Mesenchymal stem cell (in vitro differentiated cells and primary cell): ENCODE data around the gene CLCN4.

Experiments
- DNase-seq: peaks from one replicate; pipeline ENCODE4 v3.0.0-alpha.2; 2013
- H2AFZ ChIP-seq: one replicate; pipeline ENCODE4 v1.6.1; 2013; ENCODE audit warnings: low read depth, mild to moderate bottlenecking, control low read depth, inconsistent platforms, low read length, moderate library complexity
- H2AK5ac ChIP-seq: 2 replicates; pipeline ENCODE4 v1.6.1; 2013; ENCODE audit warnings: low read length, moderate library complexity, mild to moderate bottlenecking, inconsistent platforms; ENCODE audit not compliant: severe bottlenecking
- H2BK120ac ChIP-seq: one replicate; pipeline ENCODE4 v1.6.1; 2013; ENCODE audit warnings: low read depth, mild to moderate bottlenecking, inconsistent platforms, low read length, moderate library complexity
- H2BK12ac ChIP-seq, 2 experiments: one replicate each; pipeline ENCODE4 v1.6.1; 2013; ENCODE audit warnings: inconsistent platforms in 2 of 2, low read length in 2 of 2, mild to moderate bottlenecking in 2 of 2, moderate library complexity in 2 of 2, control low read depth in 1 of 2
- H2BK15ac ChIP-seq: one replicate; pipeline ENCODE4 v1.6.1; 2013; ENCODE audit warnings: mild to moderate bottlenecking, low read depth, inconsistent platforms; ENCODE audit not compliant: poor library complexity, severe bottlenecking
- H2BK5ac ChIP-seq: 2 replicates; pipeline ENCODE4 v1.6.1; 2013; ENCODE audit warnings: low read depth, mild to moderate bottlenecking, low read length, control low read depth, inconsistent platforms; ENCODE audit not compliant: poor library complexity, severe bottlenecking
- H3K14ac ChIP-seq, 2 experiments: one replicate each; pipeline ENCODE4 v1.6.1; 2013; ENCODE audit warnings: inconsistent platforms in 2 of 2, low read length in 2 of 2, control low read depth in 1 of 2, mild to moderate bottlenecking in 1 of 2, moderate library complexity in 1 of 2
- H3K18ac ChIP-seq, 2 experiments: one replicate each; pipeline ENCODE4 v1.6.1; 2013; ENCODE audit warnings: inconsistent platforms in 2 of 2, low read length in 2 of 2, control low read depth in 1 of 2, low read depth in 1 of 2, mild to moderate bottlenecking in 1 of 2
- H3K23ac ChIP-seq, 2 experiments: one replicate each; pipeline ENCODE4 v1.6.1; 2013; ENCODE audit warnings: inconsistent platforms in 2 of 2, low read length in 2 of 2, mild to moderate bottlenecking in 2 of 2, moderate library complexity in 2 of 2, control low read depth in 1 of 2
- H3K27ac ChIP-seq: 2 replicates; pipeline ENCODE4 v1.5.1; 2013; ENCODE audit warnings: mild to moderate bottlenecking, moderate library complexity, low read length, control low read depth, inconsistent platforms; ENCODE audit not compliant: poor library complexity, severe bottlenecking
- H3K27me3 ChIP-seq, 2 experiments: 2 replicates each; pipeline versions ENCODE4 v1.6.1 to v1.7.0; 2013; ENCODE audit warnings: low read length in 2 of 2, mild to moderate bottlenecking in 2 of 2, moderate library complexity in 2 of 2, control low read depth in 1 of 2, inconsistent platforms in 1 of 2; ENCODE audit not compliant: control insufficient read depth in 1 of 2, insufficient read depth in 1 of 2
- H3K36me3 ChIP-seq, 2 experiments: 2 replicates each; pipeline versions ENCODE4 v1.6.1 to v1.7.0; 2013; ENCODE audit warnings: low read length in 2 of 2, control low read depth in 1 of 2, inconsistent platforms in 1 of 2, low read depth in 1 of 2, mild to moderate bottlenecking in 1 of 2; ENCODE audit not compliant: insufficient read depth in 2 of 2, control insufficient read depth in 1 of 2
- H3K4ac ChIP-seq, 2 experiments: one replicate each; pipeline ENCODE4 v1.6.1; 2013; ENCODE audit warnings: inconsistent platforms in 2 of 2, low read length in 2 of 2, mild to moderate bottlenecking in 2 of 2, moderate library complexity in 2 of 2, control low read depth in 1 of 2, low read depth in 1 of 2
- H3K4me1 ChIP-seq: 2 replicates; pipeline ENCODE4 v1.6.1; 2013; ENCODE audit warnings: low read depth, low read length, control low read depth; ENCODE audit not compliant: control insufficient read depth, insufficient read depth
- H3K4me2 ChIP-seq: 2 replicates; pipeline ENCODE4 v1.6.1; 2013; ENCODE audit warnings: low read length, mild to moderate bottlenecking, inconsistent platforms; ENCODE audit not compliant: poor library complexity, severe bottlenecking
- H3K4me3 ChIP-seq, 2 experiments: 2 replicates each; pipeline versions ENCODE4 v1.5.1 to v1.7.0; 2013; ENCODE audit warnings: low read length in 2 of 2, mild to moderate bottlenecking in 2 of 2, control low read depth in 1 of 2, low read depth in 1 of 2; ENCODE audit not compliant: insufficient read depth in 1 of 2
- H3K79me1 ChIP-seq: replicated peaks from 2 replicates; pipeline ENCODE4 v1.6.1; 2013; ENCODE audit warnings: mild to moderate bottlenecking, control low read depth, low read length, inconsistent platforms; ENCODE audit not compliant: poor library complexity, severe bottlenecking
- H3K9ac ChIP-seq: 2 replicates; pipeline ENCODE4 v1.7.0; 2013; ENCODE audit warnings: mild to moderate bottlenecking, low read length, moderate library complexity
- H3K9me3 ChIP-seq: 2 replicates; pipeline ENCODE4 v1.7.0; 2013; ENCODE audit warnings: mild to moderate bottlenecking, low read length; ENCODE audit not compliant: control insufficient read depth
- H4K8ac ChIP-seq: one replicate; pipeline ENCODE4 v1.6.1; 2013; ENCODE audit warnings: inconsistent platforms, mild to moderate bottlenecking, low read length, moderate library complexity
- H4K91ac ChIP-seq: one replicate; pipeline ENCODE4 v1.6.1; 2013; ENCODE audit warnings: mild to moderate bottlenecking, low read length, inconsistent platforms
- WGBS: methylation state at CpG from one replicate; pipeline ENCODE4 v1.1.7; 2013; ENCODE audit warnings: mixed read lengths; 5-methylcytosine and 5-hydroxymethylcytosine counted together

The CLCN4 gene

GRCh38 chrX:10231461-10231860 is 74.7 kb downstream of the CLCN4 start:
- H3K9me3 ChIP-seq = no peaks in the 10 kb centered on the region
- H3K14ac ChIP-seq = no peak overlapping the region
- no peak overlapping the region for H3K4me3 ChIP-seq
- WGBS = 62% methylated on average over 2 of the region's 4 CpGs
- no peak overlapping the region for H2AK5ac ChIP-seq
- H2BK5ac ChIP-seq = no peak overlapping the region
- H3K4ac ChIP-seq = no peak overlapping the region
- H3K27me3 ChIP-seq = no peaks in the 10 kb centered on the region
- H3K79me1 ChIP-seq = no peaks in the 10 kb centered on the region
- no peak overlapping the region for H3K18ac ChIP-seq
- no peak overlapping the region for H3K27ac ChIP-seq
- no peak overlapping the region for H2BK120ac ChIP-seq
- no peak overlapping the region for H3K4me2 ChIP-seq
- H3K23ac ChIP-seq = no peak overlapping the region
- H4K8ac ChIP-seq = no peak overlapping the region
- H2AFZ ChIP-seq = no peak overlapping the region
- H2BK15ac ChIP-seq = no peak overlapping the region
- no peak overlapping the region for H3K9ac ChIP-seq
- no peaks in the 10 kb centered on the region for H3K4me1 ChIP-seq
- DNase-seq = no peak
- H2BK12ac ChIP-seq = no peak overlapping the region
- H3K36me3 ChIP-seq = no peaks in the 10 kb centered on the region
- no peak overlapping the region for H4K91ac ChIP-seq

GRCh38 chrX:10233173-10233572 is 76.4 kb downstream of the CLCN4 start:
- no peaks in the 10 kb centered on the region for H3K27me3 ChIP-seq
- no peak overlapping the region for H2BK15ac ChIP-seq
- no peak overlapping the region for H3K14ac ChIP-seq

GRCh38 chrX:10233696-10234095 is 76.9 kb downstream of the CLCN4 start:
- Histone ChIP-seq H3K27me3 (no peaks in the 10 kb centered on the region), H2AK5ac (no peak overlapping the region), H3K23ac (no peak overlapping the region), H2BK15ac (no peak overlapping the region), H3K14ac (no peak overlapping the region), H4K91ac (no peak overlapping the region), H3K4ac (no peak overlapping the region), H3K4me2 (no peak overlapping the region), H3K4me3 (no peak overlapping the region), H3K9ac (no peak overlapping the region), H3K4me1 (no peaks in the 10 kb centered on the region), H2AFZ (no peak overlapping the region), H3K36me3 (no peaks in the 10 kb centered on the region), H2BK12ac (no peak overlapping the region), H3K27ac (no peak overlapping the region), H2BK120ac (no peak overlapping the region), H3K9me3 (no peaks in the 10 kb centered on the region), H3K18ac (no peak overlapping the region), H2BK5ac (no peak overlapping the region), H3K79me1 (no peaks in the 10 kb centered on the region), H4K8ac (no peak overlapping the region)
- 97% methylated on average over 5 of the region's 6 CpGs for WGBS
- DNase-seq = no peak

More at GRCh38 chrX:10233173-10233572, 76.4 kb downstream of the CLCN4 start:
- Histone ChIP-seq H3K36me3 (no peaks in the 10 kb centered on the region), H3K23ac (no peak overlapping the region), H2AK5ac (no peak overlapping the region), H4K91ac (no peak overlapping the region), H2BK12ac (no peak overlapping the region), H2BK5ac (no peak overlapping the region), H3K27ac (no peak overlapping the region), H4K8ac (no peak overlapping the region), H3K4me2 (no peak overlapping the region), H3K9ac (no peak overlapping the region), H3K79me1 (no peaks in the 10 kb centered on the region), H3K9me3 (no peaks in the 10 kb centered on the region), H3K4me1 (no peaks in the 10 kb centered on the region), H2AFZ (no peak overlapping the region), H3K18ac (no peak overlapping the region), H2BK120ac (no peak overlapping the region), H3K4ac (no peak overlapping the region), H3K4me3 (no peak overlapping the region)
- DNase-seq = peak; percentile 43
- WGBS = no CpG with 5 or more reads among the region's 3 CpGs

DNA sequence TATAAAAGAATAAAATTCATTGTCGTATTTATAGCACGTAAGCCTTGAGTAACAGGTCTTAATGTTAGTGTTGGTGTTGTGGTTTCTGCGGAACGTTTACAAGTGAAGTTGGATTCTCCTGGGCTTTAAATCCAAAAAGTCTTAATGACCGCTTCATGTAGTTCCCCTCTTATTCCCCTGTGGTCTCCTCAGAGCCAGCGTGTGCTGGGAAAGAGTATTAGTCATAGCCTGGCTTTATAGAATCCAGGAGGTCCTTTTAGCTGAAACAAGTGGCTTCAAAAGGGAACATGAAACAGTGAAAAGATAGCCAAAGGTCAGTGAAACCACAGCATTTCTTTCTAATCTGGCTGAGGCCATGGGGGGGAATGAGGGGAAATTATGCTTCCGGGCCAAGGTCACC is 79.1 kb downstream of the CLCN4 start:
- Histone ChIP-seq H3K23ac (no peak overlapping the region), H3K79me1 (no peaks in the 10 kb centered on the region), H2AK5ac (no peak overlapping the region), H4K8ac (no peak overlapping the region), H3K4me1 (no peaks in the 10 kb centered on the region), H3K14ac (no peak overlapping the region), H2AFZ (no peak overlapping the region), H3K27ac (no peak overlapping the region), H3K18ac (no peak overlapping the region), H3K4ac (no peak overlapping the region), H3K27me3 (no peaks in the 10 kb centered on the region), H3K9me3 (no peaks in the 10 kb centered on the region), H2BK5ac (no peak overlapping the region), H3K9ac (no peak overlapping the region), H2BK120ac (no peak overlapping the region), H3K4me3 (no peak overlapping the region), H4K91ac (no peak overlapping the region), H2BK12ac (no peak overlapping the region), H3K4me2 (no peak overlapping the region), H2BK15ac (no peak overlapping the region), H3K36me3 (no peaks in the 10 kb centered on the region)
- DNase-seq = peak; percentile 71
- WGBS = 53% methylated on average over 6 of the region's 7 CpGs
